ENCODE measurements around the gene RAD51D. TPM values are rescaled to one million over a fixed set of nuclear protein-coding genes. Genes with fewer than 3 reads are reported as not detected.

The RAD51D gene
- total and polyA plus RNA-seq, 10 of the 15 experiments (the other 5 are each of a cell fraction or from before 2014, with no cell fraction given), result 2.6 to 29.3 (median 13.5) TPM

- TF ChIP-seq FOS (IDR thresholded peaks at IDR 0.05; ENCODE audit: borderline replicate concordance, extremely low read depth, insufficient read length), result no peak
- peak; percentile 86 for TF ChIP-seq IKZF1 (conservative IDR thresholded peaks at IDR 0.05)
- peak; percentile 86 for TF ChIP-seq RELB (IDR thresholded peaks at IDR 0.05; ENCODE audit: low read depth)
- TF ChIP-seq, protein P1, sequence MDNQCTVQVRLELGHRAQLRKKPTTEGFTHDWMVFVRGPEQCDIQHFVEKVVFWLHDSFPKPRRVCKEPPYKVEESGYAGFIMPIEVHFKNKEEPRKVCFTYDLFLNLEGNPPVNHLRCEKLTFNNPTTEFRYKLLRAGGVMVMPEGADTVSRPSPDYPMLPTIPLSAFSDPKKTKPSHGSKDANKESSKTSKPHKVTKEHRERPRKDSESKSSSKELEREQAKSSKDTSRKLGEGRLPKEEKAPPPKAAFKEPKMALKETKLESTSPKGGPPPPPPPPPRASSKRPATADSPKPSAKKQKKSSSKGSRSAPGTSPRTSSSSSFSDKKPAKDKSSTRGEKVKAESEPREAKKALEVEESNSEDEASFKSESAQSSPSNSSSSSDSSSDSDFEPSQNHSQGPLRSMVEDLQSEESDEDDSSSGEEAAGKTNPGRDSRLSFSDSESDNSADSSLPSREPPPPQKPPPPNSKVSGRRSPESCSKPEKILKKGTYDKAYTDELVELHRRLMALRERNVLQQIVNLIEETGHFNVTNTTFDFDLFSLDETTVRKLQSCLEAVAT (IDR thresholded peaks at IDR 0.05), result peak; percentile 90
- TF ChIP-seq NFYB (IDR thresholded peaks at IDR 0.05; ENCODE audit: insufficient read depth, low read depth, low read length), result no peak
- no peak for TF ChIP-seq PRDM15 (CRISPR knock-in tag; IDR thresholded peaks at IDR 0.05)
- peak; percentile 75 to 82 for TF ChIP-seq IKZF2 (IDR thresholded peaks at IDR 0.05)
- TF ChIP-seq SIN3A (IDR thresholded peaks at IDR 0.05; ENCODE audit: low read depth, low read length), result no peak
- TF ChIP-seq POLR2A (IDR thresholded peaks at IDR 0.05; ENCODE audit: low read depth, low read length), result peak; percentile 81
- no peak for TF ChIP-seq SP1 (IDR thresholded peaks at IDR 0.05; ENCODE audit: low read depth, low read length)
- peak; percentile 59; the same call in 1 of the 2 replicates for TF ChIP-seq SMAD5 (IDR thresholded peaks at IDR 0.05; ENCODE audit: low read depth)
- TF ChIP-seq MTA3 (IDR thresholded peaks at IDR 0.05; ENCODE audit: borderline replicate concordance, low read length), result 0 out of 2 replicates have a peak, but pooled peaks have one; percentile 2
These were observed 31.2 kb downstream of the RAD51D start (continued) for GRCh38 chr17:35088356-35088880.
